ENCODE results near the gene DYRK4.

DNA sequence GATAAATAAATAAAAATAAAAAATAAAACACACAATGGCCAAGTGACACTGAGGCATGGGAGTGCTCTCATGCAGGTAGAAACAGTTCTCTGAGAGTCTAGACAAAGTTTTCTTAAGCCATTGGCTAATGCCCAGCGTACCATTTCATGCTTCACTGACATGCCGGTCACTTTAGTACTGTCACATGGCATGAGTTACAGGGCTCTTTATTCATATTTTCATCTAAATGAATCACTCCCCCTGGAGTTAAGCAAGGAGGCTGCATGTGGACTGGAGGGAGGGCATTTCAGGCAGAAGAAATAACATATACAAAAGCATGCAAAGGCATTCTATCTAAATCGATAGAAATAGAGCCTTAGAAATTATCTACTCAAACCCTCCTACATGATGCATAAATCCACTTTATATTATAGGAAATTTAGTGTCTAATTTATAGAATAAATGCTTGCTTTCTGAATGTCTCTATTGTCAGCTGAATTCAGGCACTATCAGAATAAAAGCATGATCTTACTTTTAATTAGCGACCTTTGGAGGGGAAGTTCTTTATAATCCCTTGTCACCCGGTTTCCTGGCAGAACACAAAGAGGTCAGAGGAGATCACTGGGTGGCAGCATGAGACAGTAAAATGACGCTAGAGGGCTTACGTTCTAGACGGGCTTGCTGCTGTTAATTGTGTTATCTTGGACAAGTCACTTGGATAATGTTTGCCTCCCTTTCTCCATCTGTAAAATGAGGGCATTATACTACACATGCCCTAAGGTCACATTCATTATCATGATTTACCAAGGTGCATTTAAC lies 17.5 kb downstream of the DYRK4 start:
- TF ChIP-seq POLR2AphosphoS5 (IDR thresholded peaks at IDR 0.05; ENCODE audit: low read depth, low read length) (no peak), SIN3A (IDR thresholded peaks at IDR 0.05; ENCODE audit: borderline replicate concordance, insufficient read depth, low read length) (no peak)
- TF ChIP-seq, protein P1, sequence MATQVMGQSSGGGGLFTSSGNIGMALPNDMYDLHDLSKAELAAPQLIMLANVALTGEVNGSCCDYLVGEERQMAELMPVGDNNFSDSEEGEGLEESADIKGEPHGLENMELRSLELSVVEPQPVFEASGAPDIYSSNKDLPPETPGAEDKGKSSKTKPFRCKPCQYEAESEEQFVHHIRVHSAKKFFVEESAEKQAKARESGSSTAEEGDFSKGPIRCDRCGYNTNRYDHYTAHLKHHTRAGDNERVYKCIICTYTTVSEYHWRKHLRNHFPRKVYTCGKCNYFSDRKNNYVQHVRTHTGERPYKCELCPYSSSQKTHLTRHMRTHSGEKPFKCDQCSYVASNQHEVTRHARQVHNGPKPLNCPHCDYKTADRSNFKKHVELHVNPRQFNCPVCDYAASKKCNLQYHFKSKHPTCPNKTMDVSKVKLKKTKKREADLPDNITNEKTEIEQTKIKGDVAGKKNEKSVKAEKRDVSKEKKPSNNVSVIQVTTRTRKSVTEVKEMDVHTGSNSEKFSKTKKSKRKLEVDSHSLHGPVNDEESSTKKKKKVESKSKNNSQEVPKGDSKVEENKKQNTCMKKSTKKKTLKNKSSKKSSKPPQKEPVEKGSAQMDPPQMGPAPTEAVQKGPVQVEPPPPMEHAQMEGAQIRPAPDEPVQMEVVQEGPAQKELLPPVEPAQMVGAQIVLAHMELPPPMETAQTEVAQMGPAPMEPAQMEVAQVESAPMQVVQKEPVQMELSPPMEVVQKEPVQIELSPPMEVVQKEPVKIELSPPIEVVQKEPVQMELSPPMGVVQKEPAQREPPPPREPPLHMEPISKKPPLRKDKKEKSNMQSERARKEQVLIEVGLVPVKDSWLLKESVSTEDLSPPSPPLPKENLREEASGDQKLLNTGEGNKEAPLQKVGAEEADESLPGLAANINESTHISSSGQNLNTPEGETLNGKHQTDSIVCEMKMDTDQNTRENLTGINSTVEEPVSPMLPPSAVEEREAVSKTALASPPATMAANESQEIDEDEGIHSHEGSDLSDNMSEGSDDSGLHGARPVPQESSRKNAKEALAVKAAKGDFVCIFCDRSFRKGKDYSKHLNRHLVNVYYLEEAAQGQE (IDR thresholded peaks at IDR 0.05; ENCODE audit: insufficient read depth in 1 of 2, low read depth in 2 of 2, low read length in 2 of 2) = no peak

All from PFSK-1 (cell line).